GM10248 (cell line): ENCODE data around the gene RASA4B.

Experiments used
- CTCF ChIA-PET: fragments of 300-600 bp; sonication (Branson Sonifier 250); formaldehyde crosslinking; extraction: SDS; loops from one replicate; lab custom pipeline; 2021; ENCODE audit warnings: antibody characterized with exemption; lab: Yijun Ruan, JAX
- POLR2A ChIA-PET: fragments of 350-650 bp; sonication (Branson Sonifier 250); formaldehyde crosslinking; extraction: SDS; loops from one replicate; lab custom pipeline; 2020; ENCODE audit warnings: antibody characterized with exemption; lab: Yijun Ruan, JAX
- DNase-seq: peaks from one replicate; pipeline ENCODE4 v3.0.0; 2012; ENCODE audit errors: extremely low spot score
- TF ChIP-seq, protein P1 (sequence below): IDR thresholded peaks from 2 replicates; pipeline ENCODE4 v1.5.1; 2012; ENCODE audit warnings: mild to moderate bottlenecking, low read depth; ENCODE audit errors: extremely low read depth, missing control alignments, control extremely low read depth

The RASA4B gene

GRCh38 chr7:102466097-102466496, 51.5 kb downstream of the RASA4B start:
- ChIA-PET POLR2A (interaction anchor here (0.6 kb wide), 1 partner anchor 102 kb away, joined by 3 read pairs; no protein-coding TSS in a partner anchor), CTCF (interaction anchor here (0.6 to 3.6 kb wide), 11 partner anchors 8 to 746 kb away, joined by 3 to 16 read pairs (median 6); no protein-coding TSS in a partner anchor)
- TF ChIP-seq, protein P1, sequence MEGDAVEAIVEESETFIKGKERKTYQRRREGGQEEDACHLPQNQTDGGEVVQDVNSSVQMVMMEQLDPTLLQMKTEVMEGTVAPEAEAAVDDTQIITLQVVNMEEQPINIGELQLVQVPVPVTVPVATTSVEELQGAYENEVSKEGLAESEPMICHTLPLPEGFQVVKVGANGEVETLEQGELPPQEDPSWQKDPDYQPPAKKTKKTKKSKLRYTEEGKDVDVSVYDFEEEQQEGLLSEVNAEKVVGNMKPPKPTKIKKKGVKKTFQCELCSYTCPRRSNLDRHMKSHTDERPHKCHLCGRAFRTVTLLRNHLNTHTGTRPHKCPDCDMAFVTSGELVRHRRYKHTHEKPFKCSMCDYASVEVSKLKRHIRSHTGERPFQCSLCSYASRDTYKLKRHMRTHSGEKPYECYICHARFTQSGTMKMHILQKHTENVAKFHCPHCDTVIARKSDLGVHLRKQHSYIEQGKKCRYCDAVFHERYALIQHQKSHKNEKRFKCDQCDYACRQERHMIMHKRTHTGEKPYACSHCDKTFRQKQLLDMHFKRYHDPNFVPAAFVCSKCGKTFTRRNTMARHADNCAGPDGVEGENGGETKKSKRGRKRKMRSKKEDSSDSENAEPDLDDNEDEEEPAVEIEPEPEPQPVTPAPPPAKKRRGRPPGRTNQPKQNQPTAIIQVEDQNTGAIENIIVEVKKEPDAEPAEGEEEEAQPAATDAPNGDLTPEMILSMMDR = no peak
- DNase-seq = no peak

DNA sequence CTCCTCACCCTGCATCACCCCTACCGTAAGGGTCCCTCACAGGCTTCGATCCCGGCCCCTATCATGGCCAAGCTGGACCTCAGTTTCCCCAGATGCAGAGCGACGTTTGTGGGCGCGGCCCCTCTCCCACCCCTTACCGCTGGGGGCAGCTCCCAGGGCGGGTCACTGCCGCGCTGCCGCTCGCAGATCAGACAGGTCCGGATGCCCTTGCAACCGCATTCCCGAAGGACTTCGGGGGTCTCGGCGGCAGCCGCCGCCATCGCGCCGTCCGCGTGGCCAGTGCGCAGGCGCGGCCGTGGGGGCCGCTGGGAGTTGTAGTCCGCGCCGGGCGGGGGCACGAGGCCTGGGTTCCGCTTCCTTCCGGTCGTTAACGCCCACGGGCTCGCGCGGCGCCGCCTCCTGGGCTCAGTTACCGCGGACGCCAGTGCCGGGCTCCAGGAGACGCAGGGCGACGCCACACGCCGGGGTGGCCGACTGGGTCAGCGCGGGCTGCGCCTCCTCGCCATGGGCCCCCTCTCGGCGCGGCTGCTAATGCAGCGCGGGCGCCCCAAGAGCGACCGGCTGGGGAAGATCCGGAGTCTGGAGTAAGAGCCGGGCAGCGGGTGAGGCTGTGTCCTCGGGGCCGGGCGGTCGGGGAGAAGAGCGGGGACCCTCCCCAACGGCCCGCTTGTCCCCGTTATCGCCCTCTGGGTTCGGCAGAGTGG, 52.8 kb downstream of the RASA4B start, which contains the start of the genes ALKBH4 and LRWD1:
TSS of gene ALKBH4 (minus strand) at position 287 of the 704 bp plus-strand sequence. CDS start at position 260, 27 bp downstream.
TSS of gene LRWD1 (plus strand) at position 408 of the 704 bp plus-strand sequence. CDS start at position 505, 97 bp downstream.
- CTCF ChIA-PET = interaction anchor here (0.9 to 1.8 kb wide), 4 partner anchors 14 to 57 kb away, joined by 3 to 7 read pairs (median 4); no protein-coding TSS in a partner anchor
- POLR2A ChIA-PET = no interaction called here
- peak; percentile 100 for DNase-seq
- TF ChIP-seq, protein P1 = peak; percentile 12

GRCh38 chr7:102463841-102464576, 53.6 kb downstream of the RASA4B start:
- no peak for DNase-seq
- ChIA-PET CTCF (interaction anchor here (0.9 to 1.8 kb wide), 4 partner anchors 14 to 57 kb away, joined by 3 to 7 read pairs (median 4); no protein-coding TSS in a partner anchor), POLR2A (no interaction called here)
- TF ChIP-seq, protein P1 = no peak

- TF ChIP-seq, protein P1 = no peak
- DNase-seq = no peak
- ChIA-PET POLR2A (no interaction called here), CTCF (interaction anchor here (2.7 kb wide), 1 partner anchor 10 kb away, joined by 7 read pairs; no protein-coding TSS in a partner anchor)
These were observed 57.1 kb downstream of the RASA4B start for GRCh38 chr7:102460467-102460866.

DNA sequence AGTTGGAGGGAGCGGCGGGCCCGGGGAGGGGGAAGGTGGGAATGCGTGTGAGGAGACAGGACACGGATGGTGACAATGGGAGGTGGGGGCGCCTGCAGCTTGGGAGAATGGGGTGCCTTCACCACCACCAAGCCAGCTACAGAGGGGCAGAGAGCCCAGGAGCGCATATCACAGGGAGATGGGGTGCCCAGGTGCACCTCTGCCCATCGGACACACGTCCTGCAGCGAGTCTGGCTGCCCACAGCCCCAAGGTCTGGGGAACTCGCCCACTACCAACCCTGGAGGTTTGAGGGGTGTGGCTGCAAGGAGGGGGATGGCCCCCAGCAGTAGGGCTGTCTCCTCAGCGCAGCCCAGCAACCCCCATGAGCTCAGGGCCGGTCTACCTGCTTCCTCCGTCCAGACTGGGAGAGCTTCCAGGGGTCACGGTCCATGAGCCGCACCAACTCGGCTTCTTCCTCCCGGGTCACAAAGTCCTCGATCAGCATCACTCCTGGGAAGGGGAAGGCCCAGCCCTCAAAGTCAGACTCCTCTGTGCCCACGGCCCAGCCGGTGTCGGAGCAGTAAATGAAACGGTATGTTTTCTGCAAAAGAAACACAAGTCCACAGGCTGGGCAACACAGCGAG, 58.2 kb downstream of the RASA4B start:
- ChIA-PET POLR2A (no interaction called here), CTCF (interaction anchor here (2.7 to 2.8 kb wide), 2 partner anchors 8 to 9 kb away, joined by 7 to 12 read pairs; no protein-coding TSS in a partner anchor)
- DNase-seq = no peak
- TF ChIP-seq, protein P1 = no peak
